ENCODE data around the gene ACVR1C. TPM values are rescaled to one million over a fixed set of nuclear protein-coding genes. Genes with fewer than 3 reads are reported as not detected.
A peak's percentile ranks its signal among the peaks of the same experiment; 100 is the strongest.

ACVR1C gene
- total and polyA plus RNA-seq, 2 of the 8 experiments (the other 6 are each of a cell fraction or from before 2014, with no cell fraction given): 0.21 to 0.52 TPM

GRCh38 chr2:157559461-157559860, 69.2 kb downstream of the ACVR1C start:
- Histone ChIP-seq H3K79me1 (ENCODE audit: low read depth, low read length) (no peaks in the 10 kb centered on the region), H3K14ac (ENCODE audit: insufficient read length) (no peak overlapping the region), H3K79me2 (ENCODE audit: control insufficient read depth in 1 of 2, insufficient read depth in 2 of 2, low read length in 2 of 2) (no peaks in the 10 kb centered on the region), H3K4ac (replicated peaks; ENCODE audit: insufficient read length, low read depth, low read length) (no peak overlapping the region), H3K4me1 (replicated peaks in 1 of 4; ENCODE audit: control insufficient read depth in 3 of 4, insufficient read depth in 4 of 4, low read length in 3 of 4) (peaks cover 0 to 7% (median 3%) of the 10 kb centered on the region in 4 experiments; a peak in 2 of 7 replicates), H2BK12ac (ENCODE audit: low read depth, low read length) (no peak overlapping the region), H2BK20ac (ENCODE audit: low read length) (no peak overlapping the region), H4K5ac (ENCODE audit: insufficient read length, low read depth, low read length) (no peak overlapping the region), H3K56ac (replicated peaks; ENCODE audit: insufficient read length, low read depth, low read length) (no peak overlapping the region), H3K9ac (replicated peaks in 1 of 4; ENCODE audit: extremely low read depth in 1 of 4, low read depth in 3 of 4, low read length in 3 of 4) (no peak overlapping the region), H3K4me2 (ENCODE audit: insufficient read depth in 1 of 2, low read depth in 2 of 2, low read length in 2 of 2) (peak overlapping the region; percentile 33 to 58; a peak in 3 of 4 replicates), H3K18ac (ENCODE audit: extremely low read depth, low read length) (0 out of 2 replicates have a peak overlapping the region, but pooled peaks have one; percentile 24), H3K27ac (ENCODE audit: low read depth, low read length) (0 out of 2 replicates have a peak overlapping the region, but pooled peaks have one; percentile 1), H2AFZ (ENCODE audit: low read length) (no peak overlapping the region), H2BK5ac (ENCODE audit: low read depth, low read length) (no peak overlapping the region), H4K8ac (ENCODE audit: extremely low read depth, insufficient read depth, low read length) (no peak overlapping the region), H3K23me2 (ENCODE audit: low read depth, low read length) (0 out of 2 replicates have a peak, but pooled peaks cover 4% of the 10 kb centered on the region), H3K4me3 (ENCODE audit: extremely low read depth in 1 of 4, insufficient read depth in 2 of 4, low read depth in 3 of 4, low read length in 4 of 4) (peak overlapping the region in 1 of 4 experiments; percentile 29; a peak in 1 of 8 replicates), H2BK15ac (ENCODE audit: low read length) (no peak overlapping the region), H3K23ac (ENCODE audit: insufficient read length) (no peak overlapping the region), H3K9me3 (ENCODE audit: insufficient read depth in 2 of 2, low read depth in 1 of 2, low read length in 1 of 2) (no peaks in the 10 kb centered on the region), H4K91ac (replicated peaks; ENCODE audit: insufficient read length, low read length) (no peak overlapping the region), H2AK5ac (ENCODE audit: low read depth, low read length) (no peak overlapping the region), H3K36me3 (ENCODE audit: control insufficient read depth in 2 of 4, insufficient read depth in 4 of 4, low read length in 3 of 4) (no peaks in the 10 kb centered on the region), H2BK120ac (replicated peaks; ENCODE audit: low read depth, low read length) (no peak overlapping the region), H4K20me1 (replicated peaks in 1 of 2; ENCODE audit: control insufficient read depth in 1 of 2, insufficient read depth in 2 of 2, low read length in 2 of 2) (no peaks in the 10 kb centered on the region), H3K27me3 (replicated peaks in 1 of 4; ENCODE audit: control insufficient read depth in 3 of 4, extremely low read depth in 1 of 4, insufficient read depth in 3 of 4, low read length in 3 of 4) (no peaks in the 10 kb centered on the region)
- CTCF ChIA-PET (ENCODE audit: partially characterized antibody): interaction anchor here (0.6 to 1.8 kb wide), 3 partner anchors 69 to 948 kb away, joined by 3 to 6 read pairs (median 5); partner anchors contain the start of gene ACVR1C
- no peak for DNase-seq (ENCODE audit: low read depth in 1 of 2, low spot score in 2 of 2)
- FAIRE-seq: no peak
- POLR2A ChIA-PET (ENCODE audit: partially characterized antibody): no interaction called here
- 22% methylated on average over 3 of the region's 3 CpGs; no CpG with 5 or more reads in 1 of the 2 experiments for WGBS, 2 experiments (ENCODE audit: extremely low coverage in 1 of 2, insufficient coverage in 1 of 2, insufficient read length in 1 of 2, insufficient replicate concordance in 2 of 2, low coverage in 1 of 2, low lambda C conversion rate in 2 of 2, missing lambda C conversion rate in 1 of 2)
- TF ChIP-seq CEBPB (IDR thresholded peaks at IDR 0.05; ENCODE audit: low read depth, low read length) (no peak), POLR2A (IDR thresholded peaks at IDR 0.05; ENCODE audit: control extremely low read depth in 1 of 2, low read depth in 2 of 2, low read length in 2 of 2) (no peak), ZNF274 (IDR thresholded peaks at IDR 0.05; ENCODE audit: borderline replicate concordance, extremely low read depth, low read length) (no peak), SIRT6 (IDR thresholded peaks at IDR 0.05; ENCODE audit: low read length) (no peak), SP1 (IDR thresholded peaks at IDR 0.05; ENCODE audit: low read depth, low read length) (no peak)

Measured in H1 (cell line).